ENCODE results near the gene KRT33A. TPM values are rescaled to one million over a fixed set of nuclear protein-coding genes. Genes with fewer than 3 reads are reported as not detected.

The KRT33A gene
- total RNA-seq, 3 donors from 2014 or later (not counting 1 experiment from before 2014, with no cell fraction given) = not detected

- H3K27ac ChIP-seq (ENCODE audit: low read length) = no peak overlapping the region
- no peak for DNase-seq
- H3K4me3 ChIP-seq (ENCODE audit: low read length) = no peak overlapping the region
- Mint-ChIP-seq H3K4me1 (no peaks in the 10 kb centered on the region), H3K27me3 (ENCODE audit: low read depth in 2 of 2) (peaks cover 9 to 24% of the 10 kb centered on the region in 2 donors), H3K9me3 (no peaks in the 10 kb centered on the region), H3K27ac (no peak overlapping the region), H3K4me3 (no peak overlapping the region), H3K36me3 (no peaks in the 10 kb centered on the region)
- no peak for TF ChIP-seq CTCF (IDR thresholded peaks at IDR 0.05)
- no peaks in the 10 kb centered on the region for H3K36me3 ChIP-seq (ENCODE audit: control insufficient read depth, insufficient read depth, low read length)
- WGBS (ENCODE audit: insufficient coverage) = 92% methylated on average over 10 of the region's 10 CpGs
- no peaks in the 10 kb centered on the region for H3K9me3 ChIP-seq (ENCODE audit: control insufficient read depth, insufficient read depth, low read length)
- no peaks in the 10 kb centered on the region for H3K4me1 ChIP-seq (ENCODE audit: control insufficient read depth, insufficient read depth, low read length)
- no peaks in the 10 kb centered on the region for H3K27me3 ChIP-seq (ENCODE audit: control insufficient read depth, insufficient read depth, low read length)
- ATAC-seq = no peak
- intact Hi-C loops (cut with micrococcal nuclease) = no loop called here
These were observed 43.8 kb upstream of the KRT33A start for GRCh38 chr17:41394254-41394996.

DNA sequence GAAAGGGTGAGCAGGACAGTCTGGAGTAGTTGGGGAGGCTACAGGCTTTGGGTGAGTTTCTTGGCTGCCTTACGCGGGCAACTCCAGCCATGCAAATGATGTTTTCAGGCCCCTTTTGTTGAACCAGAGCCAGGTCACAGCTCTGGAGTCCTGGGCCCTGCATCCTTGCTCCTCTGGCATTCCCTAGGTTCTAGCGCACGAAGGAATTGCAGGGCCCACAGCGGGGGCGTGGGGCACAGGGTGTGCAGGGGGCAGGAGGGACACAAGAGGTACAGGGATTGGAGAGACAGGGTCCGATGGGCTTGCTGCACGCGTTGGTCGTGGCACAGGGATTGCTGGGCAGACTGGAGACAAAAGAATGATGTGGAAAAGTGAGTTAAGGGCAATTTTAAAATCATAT, 43.2 kb upstream of the KRT33A start:
- H3K4me3 ChIP-seq (ENCODE audit: low read length) = no peak overlapping the region
- Mint-ChIP-seq H3K9me3 (no peaks in the 10 kb centered on the region), H3K36me3 (no peaks in the 10 kb centered on the region), H3K4me1 (no peaks in the 10 kb centered on the region), H3K27me3 (ENCODE audit: low read depth in 2 of 2) (peaks cover 11 to 30% of the 10 kb centered on the region in 2 donors), H3K4me3 (no peak overlapping the region), H3K27ac (no peak overlapping the region)
- no peak for ATAC-seq
- intact Hi-C loops (cut with micrococcal nuclease) = no loop called here
- TF ChIP-seq CTCF (IDR thresholded peaks at IDR 0.05) = no peak
- DNase-seq = no peak
- H3K9me3 ChIP-seq (ENCODE audit: control insufficient read depth, insufficient read depth, low read length) = no peaks in the 10 kb centered on the region
- no peaks in the 10 kb centered on the region for H3K36me3 ChIP-seq (ENCODE audit: control insufficient read depth, insufficient read depth, low read length)
- WGBS (ENCODE audit: insufficient coverage) = 86% methylated on average over 10 of the region's 10 CpGs
- no peak overlapping the region for H3K27ac ChIP-seq (ENCODE audit: low read length)
- no peaks in the 10 kb centered on the region for H3K4me1 ChIP-seq (ENCODE audit: control insufficient read depth, insufficient read depth, low read length)
- no peaks in the 10 kb centered on the region for H3K27me3 ChIP-seq (ENCODE audit: control insufficient read depth, insufficient read depth, low read length)

DNA sequence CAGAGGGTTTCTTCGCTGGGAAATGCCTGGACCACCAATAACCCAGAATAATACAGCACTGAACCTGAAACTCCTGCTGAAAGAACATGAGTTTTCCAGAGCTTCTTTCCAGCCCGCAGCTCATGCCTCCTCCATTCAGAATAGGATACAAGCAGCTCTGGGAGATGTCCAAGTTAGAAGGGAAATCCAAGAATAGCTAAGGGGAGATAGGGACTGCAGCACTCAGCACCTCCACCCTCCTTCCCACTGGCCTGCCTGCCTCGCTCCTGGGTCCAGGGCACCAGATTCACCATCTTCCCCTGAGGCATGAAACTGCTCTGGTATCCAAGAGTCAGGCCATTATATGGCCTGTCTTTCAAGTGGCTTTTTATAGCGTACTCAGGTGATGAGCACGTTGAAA, 42.7 kb upstream of the KRT33A start:
- H3K27me3 Mint-ChIP-seq (ENCODE audit: low read depth in 2 of 2) = peaks cover 11 to 35% of the 10 kb centered on the region in 2 donors
- Histone ChIP-seq H3K4me3 (ENCODE audit: low read length) (no peak overlapping the region), H3K9me3 (ENCODE audit: control insufficient read depth, insufficient read depth, low read length) (no peaks in the 10 kb centered on the region), H3K36me3 (ENCODE audit: control insufficient read depth, insufficient read depth, low read length) (no peaks in the 10 kb centered on the region), H3K4me1 (ENCODE audit: control insufficient read depth, insufficient read depth, low read length) (no peaks in the 10 kb centered on the region), H3K27ac (ENCODE audit: low read length) (no peak overlapping the region), H3K27me3 (ENCODE audit: control insufficient read depth, insufficient read depth, low read length) (no peaks in the 10 kb centered on the region)
- ATAC-seq = no peak
- intact Hi-C loops (cut with micrococcal nuclease) = no loop called here
- no peak overlapping the region for H3K27ac Mint-ChIP-seq
- TF ChIP-seq CTCF (IDR thresholded peaks at IDR 0.05) = no peak
- 74% methylated on average over 5 of the region's 5 CpGs for WGBS (ENCODE audit: insufficient coverage)
- no peaks in the 10 kb centered on the region for H3K9me3 Mint-ChIP-seq
- no peak overlapping the region for H3K4me3 Mint-ChIP-seq
- H3K36me3 Mint-ChIP-seq = no peaks in the 10 kb centered on the region
- H3K4me1 Mint-ChIP-seq = no peaks in the 10 kb centered on the region
- no peak for DNase-seq

DNA sequence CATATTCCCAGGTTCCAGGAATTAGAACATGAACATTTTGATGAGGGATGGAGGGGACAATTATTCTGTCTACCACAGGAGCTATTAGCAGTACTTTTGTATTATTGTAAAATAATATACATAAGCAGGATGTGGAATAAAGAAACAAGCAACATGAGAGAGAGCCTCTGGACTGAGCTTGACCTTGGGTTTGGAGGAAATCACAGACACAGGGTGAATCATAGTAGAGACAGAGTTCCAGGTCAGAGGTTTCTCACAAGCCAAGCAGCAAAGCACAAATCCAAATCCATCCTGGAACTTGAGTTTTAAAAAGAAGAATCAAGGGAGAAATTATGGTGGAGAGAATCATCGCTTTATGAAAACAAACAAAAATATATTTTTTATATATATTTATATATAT, 41.6 kb upstream of the KRT33A start:
- Mint-ChIP-seq H3K9me3 (no peaks in the 10 kb centered on the region), H3K4me3 (no peak overlapping the region), H3K27ac (no peak overlapping the region), H3K4me1 (no peaks in the 10 kb centered on the region), H3K36me3 (peaks cover 4% of the 10 kb centered on the region), H3K27me3 (ENCODE audit: low read depth in 2 of 2) (peaks cover 8 to 41% of the 10 kb centered on the region in 2 donors)
- WGBS (ENCODE audit: insufficient coverage) = no CpG with 5 or more reads among the region's 1 CpG
- intact Hi-C loops (cut with micrococcal nuclease) = no loop called here
- Histone ChIP-seq H3K36me3 (ENCODE audit: control insufficient read depth, insufficient read depth, low read length) (no peaks in the 10 kb centered on the region), H3K4me3 (ENCODE audit: low read length) (no peak overlapping the region), H3K9me3 (ENCODE audit: control insufficient read depth, insufficient read depth, low read length) (no peaks in the 10 kb centered on the region), H3K4me1 (ENCODE audit: control insufficient read depth, insufficient read depth, low read length) (no peaks in the 10 kb centered on the region), H3K27ac (ENCODE audit: low read length) (no peak overlapping the region), H3K27me3 (ENCODE audit: control insufficient read depth, insufficient read depth, low read length) (no peaks in the 10 kb centered on the region)
- no peak for DNase-seq
- ATAC-seq = no peak
- no peak for TF ChIP-seq CTCF (IDR thresholded peaks at IDR 0.05)

Measured in natural killer cell (primary cell).